ENCODE measurements around the gene CYB5A. TPM values are rescaled to one million over a fixed set of nuclear protein-coding genes. Genes with fewer than 3 reads are reported as not detected.

The CYB5A gene, protein sequence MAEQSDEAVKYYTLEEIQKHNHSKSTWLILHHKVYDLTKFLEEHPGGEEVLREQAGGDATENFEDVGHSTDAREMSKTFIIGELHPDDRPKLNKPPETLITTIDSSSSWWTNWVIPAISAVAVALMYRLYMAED
- 155 TPM in 2 replicates for total RNA-seq

DNA sequence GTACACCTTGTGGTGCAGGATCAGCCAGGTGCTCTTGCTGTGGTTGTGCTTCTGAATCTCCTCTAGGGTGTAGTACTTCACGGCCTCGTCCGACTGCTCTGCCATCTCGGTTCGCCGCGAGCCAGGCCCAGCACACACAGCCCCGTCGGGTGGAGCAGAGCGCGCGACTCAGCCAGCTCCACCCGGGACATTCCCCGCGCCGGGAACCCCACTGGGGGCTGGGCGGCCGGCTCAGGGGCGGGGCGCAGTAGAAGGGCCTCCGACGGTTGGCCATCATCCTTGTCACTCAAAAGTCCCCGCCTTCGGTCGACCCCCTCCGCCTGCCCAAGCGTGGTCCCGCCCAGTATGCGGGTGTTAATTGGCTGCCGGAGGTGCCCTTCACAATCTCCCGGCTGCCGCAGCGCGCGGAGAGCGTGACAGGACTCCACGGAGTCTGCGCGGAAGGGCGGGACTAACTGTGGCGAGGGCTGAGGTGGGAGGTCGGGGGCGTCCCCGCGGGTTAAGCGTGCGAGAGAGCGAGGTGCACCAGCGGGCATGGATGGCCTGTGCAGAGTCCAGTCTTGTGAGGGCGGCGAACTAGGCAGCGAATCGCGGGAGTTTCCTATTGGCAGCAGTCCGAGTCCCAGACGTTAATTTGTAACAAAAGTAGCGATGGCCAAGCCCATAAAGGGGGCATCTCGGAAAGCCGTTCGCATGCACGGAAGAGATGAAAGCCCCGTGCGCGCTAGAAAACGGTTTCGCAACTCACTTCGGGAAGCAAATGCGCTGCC is at the start of gene CYB5A:
TSS of gene CYB5A (minus strand) at position 193 of the 770 bp plus-strand sequence. CDS start at position 105, 88 bp downstream.

DNA sequence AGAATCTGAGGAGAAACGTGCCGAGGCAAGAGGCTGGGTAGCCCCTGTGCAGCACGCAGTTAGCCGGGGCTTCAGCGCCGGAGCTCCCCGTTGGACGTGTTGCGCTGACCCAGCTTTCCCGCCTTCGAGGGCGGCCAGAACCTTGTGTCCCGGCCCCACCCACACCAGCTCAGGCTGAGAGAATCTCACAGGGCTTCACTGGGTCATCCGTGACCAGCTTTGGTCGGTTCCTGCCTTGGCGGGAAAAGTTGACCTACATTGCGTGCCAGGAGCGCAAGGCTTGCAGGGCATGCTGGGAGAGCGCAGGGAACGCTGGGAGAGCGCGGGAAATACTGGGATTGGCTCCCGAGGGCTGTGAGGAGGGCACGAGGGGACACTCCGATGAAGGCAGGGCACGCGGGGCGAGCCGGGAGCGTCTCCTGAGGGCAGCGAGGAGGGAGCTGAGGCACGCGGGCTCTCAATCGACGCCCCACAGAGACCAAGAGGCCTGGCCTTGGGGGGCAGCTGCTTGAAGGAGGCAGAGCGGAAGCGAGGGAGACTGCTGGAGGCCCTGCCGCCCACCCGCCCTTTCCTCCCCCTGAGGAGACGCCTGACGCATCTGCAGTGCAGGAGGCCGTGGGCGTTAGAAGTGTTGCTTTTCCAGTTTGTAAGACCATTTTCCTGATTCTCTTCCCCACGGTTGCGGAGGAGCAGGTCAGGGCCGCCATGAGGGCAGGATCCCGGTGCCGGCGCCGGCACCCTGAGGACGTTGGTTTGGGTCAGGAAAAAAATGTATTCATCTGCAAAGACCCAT is 23.9 kb upstream of the CYB5A start, which contains the start of gene C18orf63:
TSS of gene C18orf63 (plus strand) at position 376 of the 793 bp plus-strand sequence. CDS start 2,027 bp downstream, outside the sequence.

Other genes starting within 250 kb of the CYB5A start
- gene FBXO15, start 144.1 kb downstream of the CYB5A start, total RNA-seq = 1.1 TPM in 1 of 2 replicates, not detected in the other
- 30.2 and 44.2 TPM in 2 replicates for gene TIMM21, start 143.4 kb downstream of the CYB5A start, total RNA-seq
- gene C18orf63, start 23.9 kb upstream of the CYB5A start, total RNA-seq = not detected in 2 replicates
- not detected in 2 replicates for gene DIPK1C, start 165.3 kb upstream of the CYB5A start, total RNA-seq
- 84.6 and 113 TPM in 2 replicates for gene CNDP2, start 204.4 kb upstream of the CYB5A start, total RNA-seq
- not detected in 2 replicates for gene CNDP1, start 242.5 kb upstream of the CYB5A start, total RNA-seq